WTC11 (cell line): ENCODE measurements around the gene SULT2B1.

Experiments used
- CREB1 ChIP-seq: sonication (generic); formaldehyde crosslinking; IDR thresholded peaks from 2 replicates; pipeline ENCODE4 v1.8.0; 2023; ENCODE audit warnings: mild to moderate bottlenecking, missing genetic modification reagents
- NFYB ChIP-seq: sonication (generic); formaldehyde crosslinking; conservative IDR thresholded peaks from 2 replicates; pipeline ENCODE4 v1.8.0; 2022; ENCODE audit warnings: low read depth, missing genetic modification reagents
- TCF7 ChIP-seq: sonication (generic); formaldehyde crosslinking; IDR thresholded peaks from 2 replicates; pipeline ENCODE4 v1.8.0; 2022; ENCODE audit warnings: mild to moderate bottlenecking, low read depth, missing genetic modification reagents, moderate library complexity
- TF ChIP-seq, protein P1 (sequence below): sonication (generic); formaldehyde crosslinking; IDR thresholded peaks from 2 replicates; pipeline ENCODE4 v1.8.1; 2022; ENCODE audit warnings: low read depth, mild to moderate bottlenecking, moderate library complexity, missing genetic modification reagents, borderline replicate concordance
- TF ChIP-seq, protein P2 (sequence below): sonication (generic); formaldehyde crosslinking; conservative IDR thresholded peaks from 2 replicates; pipeline ENCODE4 v1.8.1; 2022; ENCODE audit warnings: mild to moderate bottlenecking, missing genetic modification reagents
- TF ChIP-seq, protein P3 (sequence below): fragments of 200-600 bp; IDR thresholded peaks from 2 replicates; pipeline ENCODE4 v1.8.0; 2022; ENCODE audit warnings: antibody characterized with exemption
- TF ChIP-seq, protein P4 (sequence below): sonication (generic); formaldehyde crosslinking; IDR thresholded peaks from 2 replicates; pipeline ENCODE4 v1.8.1; 2022; ENCODE audit warnings: missing genetic modification reagents, borderline replicate concordance
- TF ChIP-seq, protein P5 (sequence below): sonication (generic); formaldehyde crosslinking; IDR thresholded peaks from 2 replicates; pipeline ENCODE4 v1.8.1; 2022; ENCODE audit warnings: low read depth, missing genetic modification reagents, borderline replicate concordance
- TF ChIP-seq, protein P6 (sequence below): fragments of 250-450 bp; sonication (Bioruptor Pico); IDR thresholded peaks from 2 replicates; pipeline ENCODE4 v1.8.0; 2021; ENCODE audit warnings: mild to moderate bottlenecking
- TF ChIP-seq, protein P7 (sequence below): sonication (generic); formaldehyde crosslinking; IDR thresholded peaks from 2 replicates; pipeline ENCODE4 v1.8.0; 2022; ENCODE audit warnings: mild to moderate bottlenecking, missing genetic modification reagents

DNA sequence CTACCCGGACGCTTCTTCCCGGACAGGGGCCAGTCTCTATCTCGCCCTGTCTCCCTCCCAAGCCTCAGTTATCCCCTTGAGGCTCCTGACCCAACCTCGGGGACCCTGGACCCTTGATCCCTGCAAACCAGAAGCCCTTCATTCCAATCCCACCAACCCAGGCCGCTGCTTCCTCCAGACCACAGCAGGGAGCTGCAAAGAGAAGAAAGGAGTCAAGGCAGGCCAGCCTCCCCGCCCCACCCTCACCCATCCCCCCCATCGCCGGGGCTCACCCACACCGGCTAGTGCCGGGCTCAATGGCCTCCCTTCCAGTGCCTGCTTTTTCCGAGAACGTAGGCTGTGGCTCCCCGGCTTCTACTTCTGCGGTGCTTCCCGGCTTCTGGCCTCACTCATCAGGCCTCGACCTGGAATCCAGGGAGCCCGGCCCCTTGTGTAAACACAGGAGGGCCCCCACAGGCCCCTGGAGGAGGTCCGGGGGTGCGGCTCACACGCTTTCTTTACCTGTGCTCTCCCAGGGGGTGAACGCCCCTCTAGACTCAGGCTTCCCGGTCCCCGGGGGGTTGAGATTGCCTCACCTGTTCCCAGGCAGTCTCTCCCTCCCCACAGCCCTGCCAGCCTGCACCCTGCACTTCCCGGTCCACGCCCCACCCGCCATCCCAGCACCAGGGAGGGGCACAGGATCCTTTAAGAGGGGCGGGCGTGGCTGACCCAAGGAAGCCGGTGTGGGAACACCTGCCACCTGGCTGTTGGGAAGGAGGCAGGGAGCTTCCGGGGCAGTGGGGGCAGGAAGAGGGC lies 62.7 kb downstream of the SULT2B1 start, which contains the start of gene FAM83E:
- TF ChIP-seq, protein P1, sequence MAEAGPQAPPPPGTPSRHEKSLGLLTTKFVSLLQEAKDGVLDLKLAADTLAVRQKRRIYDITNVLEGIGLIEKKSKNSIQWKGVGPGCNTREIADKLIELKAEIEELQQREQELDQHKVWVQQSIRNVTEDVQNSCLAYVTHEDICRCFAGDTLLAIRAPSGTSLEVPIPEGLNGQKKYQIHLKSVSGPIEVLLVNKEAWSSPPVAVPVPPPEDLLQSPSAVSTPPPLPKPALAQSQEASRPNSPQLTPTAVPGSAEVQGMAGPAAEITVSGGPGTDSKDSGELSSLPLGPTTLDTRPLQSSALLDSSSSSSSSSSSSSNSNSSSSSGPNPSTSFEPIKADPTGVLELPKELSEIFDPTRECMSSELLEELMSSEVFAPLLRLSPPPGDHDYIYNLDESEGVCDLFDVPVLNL (CRISPR knock-in tag), result no peak
- TF ChIP-seq CREB1 (CRISPR knock-in tag), result 0 out of 2 replicates have a peak, but pooled peaks have one; percentile 35
- TF ChIP-seq, protein P2, sequence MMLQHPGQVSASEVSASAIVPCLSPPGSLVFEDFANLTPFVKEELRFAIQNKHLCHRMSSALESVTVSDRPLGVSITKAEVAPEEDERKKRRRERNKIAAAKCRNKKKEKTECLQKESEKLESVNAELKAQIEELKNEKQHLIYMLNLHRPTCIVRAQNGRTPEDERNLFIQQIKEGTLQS (CRISPR knock-in tag), result no peak; the same call in 1 of the 2 replicates
- TF ChIP-seq, protein P3, sequence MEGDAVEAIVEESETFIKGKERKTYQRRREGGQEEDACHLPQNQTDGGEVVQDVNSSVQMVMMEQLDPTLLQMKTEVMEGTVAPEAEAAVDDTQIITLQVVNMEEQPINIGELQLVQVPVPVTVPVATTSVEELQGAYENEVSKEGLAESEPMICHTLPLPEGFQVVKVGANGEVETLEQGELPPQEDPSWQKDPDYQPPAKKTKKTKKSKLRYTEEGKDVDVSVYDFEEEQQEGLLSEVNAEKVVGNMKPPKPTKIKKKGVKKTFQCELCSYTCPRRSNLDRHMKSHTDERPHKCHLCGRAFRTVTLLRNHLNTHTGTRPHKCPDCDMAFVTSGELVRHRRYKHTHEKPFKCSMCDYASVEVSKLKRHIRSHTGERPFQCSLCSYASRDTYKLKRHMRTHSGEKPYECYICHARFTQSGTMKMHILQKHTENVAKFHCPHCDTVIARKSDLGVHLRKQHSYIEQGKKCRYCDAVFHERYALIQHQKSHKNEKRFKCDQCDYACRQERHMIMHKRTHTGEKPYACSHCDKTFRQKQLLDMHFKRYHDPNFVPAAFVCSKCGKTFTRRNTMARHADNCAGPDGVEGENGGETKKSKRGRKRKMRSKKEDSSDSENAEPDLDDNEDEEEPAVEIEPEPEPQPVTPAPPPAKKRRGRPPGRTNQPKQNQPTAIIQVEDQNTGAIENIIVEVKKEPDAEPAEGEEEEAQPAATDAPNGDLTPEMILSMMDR, result no peak
- no peak for TF ChIP-seq NFYB
- TF ChIP-seq, protein P4, sequence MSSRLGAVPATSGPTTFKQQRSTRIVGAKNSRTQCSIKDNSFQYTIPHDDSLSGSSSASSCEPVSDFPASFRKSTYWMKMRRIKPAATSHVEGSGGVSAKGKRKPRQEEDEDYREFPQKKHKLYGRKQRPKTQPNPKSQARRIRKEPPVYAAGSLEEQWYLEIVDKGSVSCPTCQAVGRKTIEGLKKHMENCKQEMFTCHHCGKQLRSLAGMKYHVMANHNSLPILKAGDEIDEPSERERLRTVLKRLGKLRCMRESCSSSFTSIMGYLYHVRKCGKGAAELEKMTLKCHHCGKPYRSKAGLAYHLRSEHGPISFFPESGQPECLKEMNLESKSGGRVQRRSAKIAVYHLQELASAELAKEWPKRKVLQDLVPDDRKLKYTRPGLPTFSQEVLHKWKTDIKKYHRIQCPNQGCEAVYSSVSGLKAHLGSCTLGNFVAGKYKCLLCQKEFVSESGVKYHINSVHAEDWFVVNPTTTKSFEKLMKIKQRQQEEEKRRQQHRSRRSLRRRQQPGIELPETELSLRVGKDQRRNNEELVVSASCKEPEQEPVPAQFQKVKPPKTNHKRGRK (CRISPR knock-in tag), result no peak
- TF ChIP-seq, protein P5, sequence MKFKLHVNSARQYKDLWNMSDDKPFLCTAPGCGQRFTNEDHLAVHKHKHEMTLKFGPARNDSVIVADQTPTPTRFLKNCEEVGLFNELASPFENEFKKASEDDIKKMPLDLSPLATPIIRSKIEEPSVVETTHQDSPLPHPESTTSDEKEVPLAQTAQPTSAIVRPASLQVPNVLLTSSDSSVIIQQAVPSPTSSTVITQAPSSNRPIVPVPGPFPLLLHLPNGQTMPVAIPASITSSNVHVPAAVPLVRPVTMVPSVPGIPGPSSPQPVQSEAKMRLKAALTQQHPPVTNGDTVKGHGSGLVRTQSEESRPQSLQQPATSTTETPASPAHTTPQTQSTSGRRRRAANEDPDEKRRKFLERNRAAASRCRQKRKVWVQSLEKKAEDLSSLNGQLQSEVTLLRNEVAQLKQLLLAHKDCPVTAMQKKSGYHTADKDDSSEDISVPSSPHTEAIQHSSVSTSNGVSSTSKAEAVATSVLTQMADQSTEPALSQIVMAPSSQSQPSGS (CRISPR knock-in tag), result no peak
- TF ChIP-seq, protein P6, sequence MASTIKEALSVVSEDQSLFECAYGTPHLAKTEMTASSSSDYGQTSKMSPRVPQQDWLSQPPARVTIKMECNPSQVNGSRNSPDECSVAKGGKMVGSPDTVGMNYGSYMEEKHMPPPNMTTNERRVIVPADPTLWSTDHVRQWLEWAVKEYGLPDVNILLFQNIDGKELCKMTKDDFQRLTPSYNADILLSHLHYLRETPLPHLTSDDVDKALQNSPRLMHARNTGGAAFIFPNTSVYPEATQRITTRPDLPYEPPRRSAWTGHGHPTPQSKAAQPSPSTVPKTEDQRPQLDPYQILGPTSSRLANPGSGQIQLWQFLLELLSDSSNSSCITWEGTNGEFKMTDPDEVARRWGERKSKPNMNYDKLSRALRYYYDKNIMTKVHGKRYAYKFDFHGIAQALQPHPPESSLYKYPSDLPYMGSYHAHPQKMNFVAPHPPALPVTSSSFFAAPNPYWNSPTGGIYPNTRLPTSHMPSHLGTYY (CRISPR knock-in tag), result peak; percentile 97
- TF ChIP-seq, protein P7, sequence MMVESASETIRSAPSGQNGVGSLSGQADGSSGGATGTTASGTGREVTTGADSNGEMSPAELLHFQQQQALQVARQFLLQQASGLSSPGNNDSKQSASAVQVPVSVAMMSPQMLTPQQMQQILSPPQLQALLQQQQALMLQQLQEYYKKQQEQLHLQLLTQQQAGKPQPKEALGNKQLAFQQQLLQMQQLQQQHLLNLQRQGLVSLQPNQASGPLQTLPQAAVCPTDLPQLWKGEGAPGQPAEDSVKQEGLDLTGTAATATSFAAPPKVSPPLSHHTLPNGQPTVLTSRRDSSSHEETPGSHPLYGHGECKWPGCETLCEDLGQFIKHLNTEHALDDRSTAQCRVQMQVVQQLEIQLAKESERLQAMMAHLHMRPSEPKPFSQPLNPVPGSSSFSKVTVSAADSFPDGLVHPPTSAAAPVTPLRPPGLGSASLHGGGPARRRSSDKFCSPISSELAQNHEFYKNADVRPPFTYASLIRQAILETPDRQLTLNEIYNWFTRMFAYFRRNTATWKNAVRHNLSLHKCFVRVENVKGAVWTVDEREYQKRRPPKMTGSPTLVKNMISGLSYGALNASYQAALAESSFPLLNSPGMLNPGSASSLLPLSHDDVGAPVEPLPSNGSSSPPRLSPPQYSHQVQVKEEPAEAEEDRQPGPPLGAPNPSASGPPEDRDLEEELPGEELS (CRISPR knock-in tag), result no peak
- no peak for TF ChIP-seq TCF7
